Large intestine (tissue), 12 donors: ENCODE data around the gene AP4S1. TPM values are rescaled to one million over a fixed set of nuclear protein-coding genes. Genes with fewer than 3 reads are reported as not detected.
"Not testable (repeated sequence)": the region's sequence is repeated elsewhere in the genome, so short reads cannot be mapped to it uniquely, and the experiment has no call there.

Experiments
- DNase-seq, 2 donors: peaks; one replicate each; pipeline versions ENCODE4 v3.0.0 to v3.0.0-alpha.2; 2013
- H3K27ac ChIP-seq: one replicate; pipeline ENCODE4 v1.5.1; 2013; ENCODE audit warnings: low read length
- H3K27me3 ChIP-seq: 2 replicates; pipeline ENCODE4 v1.6.1; 2013; ENCODE audit warnings: low read length; ENCODE audit not compliant: control insufficient read depth, insufficient read depth
- H3K36me3 ChIP-seq: 2 replicates; pipeline ENCODE4 v1.6.1; 2013; ENCODE audit warnings: low read length; ENCODE audit not compliant: control insufficient read depth, insufficient read depth
- H3K4me1 ChIP-seq: one replicate; pipeline ENCODE4 v1.6.1; 2013; ENCODE audit warnings: low read length; ENCODE audit not compliant: control insufficient read depth, insufficient read depth
- H3K4me3 ChIP-seq: one replicate; pipeline ENCODE4 v1.5.1; 2013; ENCODE audit warnings: low read length
- H3K9me3 ChIP-seq: one replicate; pipeline ENCODE4 v1.6.1; 2013; ENCODE audit warnings: mild to moderate bottlenecking, low read depth, low read length, moderate library complexity; ENCODE audit not compliant: control insufficient read depth
- WGBS: methylation state at CpG from one replicate; pipeline ENCODE4 v1.1.5; 2013; ENCODE audit warnings: low lambda C conversion rate; ENCODE audit not compliant: insufficient coverage; 5-methylcytosine and 5-hydroxymethylcytosine counted together
- long read RNA-seq, 11 donors: transcript quantifications; one replicate each; lab custom pipeline, GENCODE V29; 2026
- polyA plus RNA-seq: library from polyadenylated mRNA; unstranded; fragments of 120-200 nt; gene quantifications from one replicate; pipeline ENCODE4 v1.2.1, GENCODE V29; 2013

AP4S1 gene
- polyA plus RNA-seq, result 11.0 TPM
- long read RNA-seq, donor 1, partial matches to known transcripts, result 0 of 2 reads
- long read RNA-seq, donor 1, other reads (novel, unspliced or antisense), result 0 of 2 reads
- long read RNA-seq, donor 2, partial matches to known transcripts, result 0 of 1 reads
- long read RNA-seq, donor 2, other reads (novel, unspliced or antisense), result 0 of 1 reads
- long read RNA-seq, donor 3, result 0 reads
- long read RNA-seq, donor 4, result 0 reads
- long read RNA-seq, donor 5, partial matches to known transcripts, result 0 of 2 reads
- long read RNA-seq, donor 5, other reads (novel, unspliced or antisense), result 0 of 2 reads
- long read RNA-seq, donor 6, result 0 reads
- long read RNA-seq, donor 7, partial matches to known transcripts, result 0 of 1 reads
- long read RNA-seq, donor 7, other reads (novel, unspliced or antisense), result 0 of 1 reads
- long read RNA-seq, donor 8, partial matches to known transcripts, result 13 of 13 reads
- long read RNA-seq, donor 8, other reads (novel, unspliced or antisense), result 0 of 13 reads
- long read RNA-seq, donor 9, partial matches to known transcripts, result 0 of 3 reads
- long read RNA-seq, donor 9, other reads (novel, unspliced or antisense), result 0 of 3 reads
- long read RNA-seq, donor 10, result 0 reads
- long read RNA-seq, donor 11, partial matches to known transcripts, result 0 of 2 reads
- long read RNA-seq, donor 11, other reads (novel, unspliced or antisense), result 0 of 2 reads

- Histone ChIP-seq H3K4me3 (peak within 1 kb of the TSS; percentile 99), H3K36me3 (peaks cover 4% of the 10 kb centered on the region), H3K9me3 (no peaks in the 10 kb centered on the region), H3K4me1 (no peaks in the 10 kb centered on the region), H3K27ac (peak within 1 kb of the TSS; percentile 98), H3K27me3 (no peaks in the 10 kb centered on the region)
- no CpG with 5 or more reads among the region's 53 CpGs for WGBS
- DNase-seq, result peak; percentile 26 to 71
These were observed at the start of gene AP4S1 for GRCh38 chr14:31025367-31026076. Gene AP4S1 (plus strand): TSS chr14:31025649. CDS start chr14:31066197, 40,548 bp downstream.

- Histone ChIP-seq H3K27ac (no peak overlapping the region), H3K4me1 (no peaks in the 10 kb centered on the region), H3K27me3 (no peaks in the 10 kb centered on the region), H3K4me3 (no peak overlapping the region), H3K36me3 (no peaks in the 10 kb centered on the region), H3K9me3 (no peaks in the 10 kb centered on the region)
- DNase-seq, result no peak
- 89% methylated on average over 1 of the region's 2 CpGs for WGBS
These were observed 47.7 kb upstream of the AP4S1 start for GRCh38 chr14:30977752-30978151.

- not testable (repeated sequence) for H3K27ac ChIP-seq, H3K9me3 ChIP-seq, H3K4me1 ChIP-seq, H3K4me3 ChIP-seq, H3K27me3 ChIP-seq, H3K36me3 ChIP-seq
- no CpG with 5 or more reads among the region's 13 CpGs for WGBS
- peak; percentile 23 to 46 for DNase-seq
These were observed 45.2 kb upstream of the AP4S1 start for GRCh38 chr14:30980106-30980704.

GRCh38 chr14:30980980-30981379, 44.5 kb upstream of the AP4S1 start:
- no peak overlapping the region for H3K4me3 ChIP-seq
- no peaks in the 10 kb centered on the region for H3K36me3 ChIP-seq
- no peak for DNase-seq
- H3K4me1 ChIP-seq, result no peaks in the 10 kb centered on the region
- no peaks in the 10 kb centered on the region for H3K9me3 ChIP-seq
- no peaks in the 10 kb centered on the region for H3K27me3 ChIP-seq
- WGBS, result no CpG with 5 or more reads among the region's 3 CpGs
- H3K27ac ChIP-seq, result no peak overlapping the region

GRCh38 chr14:30982533-30982932, 42.9 kb upstream of the AP4S1 start:
- Histone ChIP-seq H3K9me3 (no peaks in the 10 kb centered on the region), H3K36me3 (no peaks in the 10 kb centered on the region), H3K4me3 (no peak overlapping the region), H3K4me1 (no peaks in the 10 kb centered on the region), H3K27ac (no peak overlapping the region), H3K27me3 (no peaks in the 10 kb centered on the region)
- no peak for DNase-seq
- 100% methylated on average over 2 of the region's 7 CpGs for WGBS

GRCh38 chr14:30983858-30984257, 41.6 kb upstream of the AP4S1 start:
- Histone ChIP-seq H3K27ac (no peak overlapping the region), H3K36me3 (no peaks in the 10 kb centered on the region), H3K27me3 (no peaks in the 10 kb centered on the region), H3K9me3 (no peaks in the 10 kb centered on the region), H3K4me3 (no peak overlapping the region), H3K4me1 (no peaks in the 10 kb centered on the region)
- DNase-seq, result no peak
- 100% methylated on average over 1 of the region's 2 CpGs for WGBS

- 69% methylated on average over 2 of the region's 3 CpGs for WGBS
- DNase-seq, result no peak
- no peak overlapping the region for H3K4me3 ChIP-seq
- H3K4me1 ChIP-seq, result no peaks in the 10 kb centered on the region
- no peaks in the 10 kb centered on the region for H3K9me3 ChIP-seq
- no peak overlapping the region for H3K27ac ChIP-seq
- H3K36me3 ChIP-seq, result no peaks in the 10 kb centered on the region
- H3K27me3 ChIP-seq, result no peaks in the 10 kb centered on the region
These were observed 39.7 kb upstream of the AP4S1 start for GRCh38 chr14:30985796-30986195.

- Histone ChIP-seq H3K27me3 (no peaks in the 10 kb centered on the region), H3K4me3 (no peak overlapping the region), H3K27ac (no peak overlapping the region), H3K36me3 (no peaks in the 10 kb centered on the region), H3K9me3 (no peaks in the 10 kb centered on the region), H3K4me1 (no peaks in the 10 kb centered on the region)
- no peak for DNase-seq
These were observed 36.9 kb upstream of the AP4S1 start for GRCh38 chr14:30988509-30988908.

- DNase-seq, result no peak
- Histone ChIP-seq H3K36me3 (no peaks in the 10 kb centered on the region), H3K27ac (no peak overlapping the region), H3K4me3 (no peak overlapping the region), H3K27me3 (no peaks in the 10 kb centered on the region), H3K4me1 (no peaks in the 10 kb centered on the region), H3K9me3 (no peaks in the 10 kb centered on the region)
These were observed 34.7 kb upstream of the AP4S1 start for GRCh38 chr14:30990770-30991169.

GRCh38 chr14:30991408-30991807, 34.0 kb upstream of the AP4S1 start:
- H3K27ac ChIP-seq, result no peak overlapping the region
- H3K36me3 ChIP-seq, result no peaks in the 10 kb centered on the region
- H3K27me3 ChIP-seq, result no peaks in the 10 kb centered on the region
- H3K4me3 ChIP-seq, result no peak overlapping the region
- H3K4me1 ChIP-seq, result no peaks in the 10 kb centered on the region
- H3K9me3 ChIP-seq, result no peaks in the 10 kb centered on the region
- no peak for DNase-seq
- 80% methylated on average over 2 of the region's 2 CpGs for WGBS
